GM18868 (cell line): ENCODE data around the gene ARF3.

Experiments used
- ATAC-seq: cut with Tn5 transposase; IDR thresholded peaks from one replicate; pipeline ENCODE4 v1.9.1; 2021; ENCODE audit warnings: mild to moderate bottlenecking, moderate library complexity; ENCODE audit not compliant: unreplicated experiment

Gene ARF3

DNA sequence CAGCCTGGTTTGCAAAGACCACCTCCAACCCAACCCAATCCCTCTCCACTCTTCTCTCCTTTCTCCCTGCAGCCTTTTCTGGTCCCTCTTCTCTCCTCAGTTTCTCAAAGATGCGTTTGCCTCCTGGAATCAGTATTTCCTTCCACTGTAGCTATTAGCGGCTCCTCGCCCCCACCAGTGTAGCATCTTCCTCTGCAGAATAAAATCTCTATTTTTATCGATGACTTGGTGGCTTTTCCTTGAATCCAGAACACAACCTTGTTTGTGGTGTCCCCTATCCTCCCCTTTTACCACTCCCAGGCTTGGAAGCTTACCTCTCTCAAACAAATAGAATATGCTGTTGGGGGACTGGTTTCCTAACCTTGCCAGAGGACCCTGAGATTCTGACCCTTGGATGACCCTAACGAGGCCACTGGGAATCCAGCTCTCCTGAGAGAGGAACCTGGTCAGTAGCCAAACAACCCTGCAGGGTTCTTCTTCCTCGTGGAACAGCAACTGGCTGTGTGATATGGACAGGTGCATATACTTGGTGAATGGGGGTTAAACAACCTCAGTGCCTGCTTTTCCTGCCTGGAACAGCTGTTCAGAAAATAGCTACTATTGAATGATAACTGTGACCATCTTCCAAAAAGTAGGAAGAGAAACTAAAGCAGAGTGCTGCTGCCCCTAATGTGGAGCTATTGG, 25.3 kb upstream of the ARF3 start:
- no peak for ATAC-seq

DNA sequence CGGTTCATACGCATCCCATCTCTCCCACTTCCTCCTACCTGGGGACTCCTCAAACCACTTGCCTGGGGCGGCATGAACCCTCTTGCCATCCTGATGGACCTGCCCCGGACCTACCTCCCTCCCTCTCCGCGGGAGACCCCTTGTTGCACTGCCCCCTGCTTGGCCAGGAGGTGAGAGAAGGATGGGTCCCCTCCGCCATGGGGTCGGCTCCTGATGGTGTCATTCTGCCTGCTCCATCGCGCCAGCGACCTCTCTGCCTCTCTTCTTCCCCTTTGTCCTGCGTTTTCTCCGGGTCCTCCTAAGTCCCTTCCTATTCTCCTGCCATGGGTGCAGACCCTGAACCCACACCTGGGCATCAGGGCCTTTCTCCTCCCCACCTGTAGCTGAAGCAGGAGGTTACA, 24.5 kb upstream of the ARF3 start:
- no peak for ATAC-seq

DNA sequence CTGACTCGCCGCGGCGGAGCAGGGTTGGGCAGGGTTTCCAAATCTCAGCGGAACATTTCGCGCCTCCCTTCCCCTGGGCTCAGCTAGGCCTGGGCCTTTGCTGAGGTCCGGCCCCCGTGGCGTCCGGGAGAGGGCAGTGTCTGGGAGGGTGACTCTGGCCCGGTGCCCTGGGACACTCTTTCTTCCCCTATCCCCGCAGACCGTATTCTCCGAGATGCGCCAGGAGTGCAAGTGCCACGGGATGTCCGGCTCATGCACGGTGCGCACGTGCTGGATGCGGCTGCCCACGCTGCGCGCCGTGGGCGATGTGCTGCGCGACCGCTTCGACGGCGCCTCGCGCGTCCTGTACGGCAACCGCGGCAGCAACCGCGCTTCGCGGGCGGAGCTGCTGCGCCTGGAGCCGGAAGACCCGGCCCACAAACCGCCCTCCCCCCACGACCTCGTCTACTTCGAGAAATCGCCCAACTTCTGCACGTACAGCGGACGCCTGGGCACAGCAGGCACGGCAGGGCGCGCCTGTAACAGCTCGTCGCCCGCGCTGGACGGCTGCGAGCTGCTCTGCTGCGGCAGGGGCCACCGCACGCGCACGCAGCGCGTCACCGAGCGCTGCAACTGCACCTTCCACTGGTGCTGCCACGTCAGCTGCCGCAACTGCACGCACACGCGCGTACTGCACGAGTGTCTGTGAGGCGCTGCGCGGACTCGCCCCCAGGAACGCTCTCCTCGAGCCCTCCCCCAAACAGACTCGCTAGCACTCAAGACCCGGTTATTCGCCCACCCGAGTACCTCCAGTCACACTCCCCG, 23.9 kb upstream of the ARF3 start:
- ATAC-seq = no peak

DNA sequence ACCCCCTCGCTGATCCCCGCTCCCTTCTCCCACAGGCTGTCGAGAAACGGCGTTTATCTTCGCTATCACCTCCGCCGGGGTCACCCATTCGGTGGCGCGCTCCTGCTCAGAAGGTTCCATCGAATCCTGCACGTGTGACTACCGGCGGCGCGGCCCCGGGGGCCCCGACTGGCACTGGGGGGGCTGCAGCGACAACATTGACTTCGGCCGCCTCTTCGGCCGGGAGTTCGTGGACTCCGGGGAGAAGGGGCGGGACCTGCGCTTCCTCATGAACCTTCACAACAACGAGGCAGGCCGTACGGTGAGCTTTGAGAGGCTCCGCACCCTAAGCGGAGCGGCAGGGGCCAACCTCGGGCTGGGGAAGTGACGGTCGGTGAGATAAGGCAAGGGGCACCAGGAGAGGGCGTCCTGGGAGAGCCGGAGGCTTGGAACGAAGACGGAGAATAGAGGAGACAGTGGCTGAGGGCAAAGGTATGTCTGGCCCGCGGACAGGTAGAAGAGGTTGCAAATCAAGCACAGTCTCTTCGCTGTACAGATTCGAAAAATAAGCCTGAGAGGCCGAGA, 23.2 kb upstream of the ARF3 start:
- ATAC-seq = no peak

DNA sequence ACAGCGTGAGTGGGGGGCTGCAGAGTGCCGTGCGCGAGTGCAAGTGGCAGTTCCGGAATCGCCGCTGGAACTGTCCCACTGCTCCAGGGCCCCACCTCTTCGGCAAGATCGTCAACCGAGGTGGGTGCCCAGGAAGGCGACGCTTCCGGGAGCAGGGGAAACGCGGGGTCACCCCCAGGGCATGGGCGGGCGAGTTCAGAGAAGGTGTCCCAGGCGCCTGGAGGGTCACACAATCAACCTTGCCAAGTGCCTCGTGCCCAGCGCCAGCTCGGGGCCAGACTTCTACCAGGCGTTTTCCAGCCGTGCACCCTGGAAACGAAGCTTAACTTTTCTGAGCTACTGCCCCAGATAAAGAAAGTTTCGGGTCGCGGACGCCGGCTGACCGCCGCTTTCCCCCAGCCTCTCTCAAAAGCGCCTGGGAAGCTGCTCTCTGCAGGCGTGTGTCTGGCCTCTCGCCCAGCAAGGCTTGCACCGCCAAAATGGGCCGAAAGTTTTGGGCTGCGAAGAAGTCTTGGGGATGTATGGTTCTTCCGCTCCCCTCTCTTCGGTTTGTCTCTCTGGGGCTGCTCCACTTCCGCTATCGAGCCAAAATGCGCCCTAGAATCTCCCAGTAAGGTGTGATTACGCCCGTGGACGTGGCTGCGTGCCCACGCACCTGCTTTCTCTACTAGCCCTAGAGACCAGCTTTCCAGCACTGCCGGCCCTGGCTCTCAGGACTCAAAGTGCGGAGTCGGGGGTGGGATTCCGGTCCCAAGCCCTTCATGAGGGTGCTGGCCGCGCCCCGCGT, 22.5 kb upstream of the ARF3 start:
- ATAC-seq = no peak

DNA sequence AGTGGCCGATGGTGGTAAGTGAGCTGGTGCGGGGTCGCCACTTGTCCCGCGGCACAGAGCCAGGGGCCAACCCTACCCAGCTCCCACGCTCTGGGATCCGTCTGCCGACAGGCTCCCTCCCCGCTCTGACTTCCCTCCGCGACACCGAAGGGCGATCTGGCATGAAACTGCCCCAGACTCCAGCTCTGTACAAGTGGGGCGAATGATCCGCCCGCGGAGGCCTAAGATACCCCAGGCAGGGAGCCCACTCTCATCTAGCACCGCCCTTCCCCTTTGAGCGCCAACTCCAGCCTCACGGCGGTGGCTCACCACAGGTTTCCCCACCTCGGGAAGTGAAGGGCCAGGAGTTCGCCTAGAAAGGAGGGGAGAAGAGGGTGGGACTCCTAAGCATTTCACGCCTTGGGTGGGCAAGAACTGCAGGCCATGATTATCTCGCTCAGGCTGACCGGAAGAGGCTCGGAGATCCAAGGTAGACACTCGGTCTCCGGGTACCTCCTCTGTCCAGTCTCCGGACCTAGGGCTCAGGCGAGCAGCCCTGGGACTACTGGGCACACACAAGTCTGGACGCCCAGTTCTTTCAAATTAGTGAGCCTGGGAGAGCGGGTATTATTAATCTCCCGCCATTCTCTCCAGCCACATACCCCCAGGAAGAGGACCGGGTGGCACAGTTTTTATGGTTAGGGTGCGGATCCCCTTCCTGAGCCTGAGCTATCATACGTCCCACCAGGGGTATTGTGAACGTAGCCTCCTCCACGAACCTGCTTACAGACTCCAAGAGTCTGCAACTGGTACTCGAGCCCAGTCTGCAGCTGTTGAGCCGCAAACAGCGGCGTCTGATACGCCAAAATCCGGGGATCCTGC, 21.7 kb upstream of the ARF3 start:
- ATAC-seq = no peak

DNA sequence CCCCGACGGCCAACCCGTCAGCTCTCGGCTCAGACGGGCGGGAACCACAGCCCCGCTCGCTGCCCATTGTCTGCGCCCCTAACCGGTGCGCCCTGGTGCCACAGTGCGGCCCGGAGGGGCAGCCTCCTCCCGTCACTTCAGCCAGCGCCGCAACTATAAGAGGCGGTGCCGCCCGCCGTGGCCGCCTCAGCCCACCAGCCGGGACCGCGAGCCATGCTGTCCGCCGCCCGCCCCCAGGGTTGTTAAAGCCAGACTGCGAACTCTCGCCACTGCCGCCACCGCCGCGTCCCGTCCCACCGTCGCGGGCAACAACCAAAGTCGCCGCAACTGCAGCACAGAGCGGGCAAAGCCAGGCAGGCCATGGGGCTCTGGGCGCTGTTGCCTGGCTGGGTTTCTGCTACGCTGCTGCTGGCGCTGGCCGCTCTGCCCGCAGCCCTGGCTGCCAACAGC, 21.0 kb upstream of the ARF3 start, which contains the start of gene WNT1:
TSS of gene WNT1 (plus strand) at position 32 of the 450 bp plus-strand sequence. CDS start at position 361, 329 bp downstream.
- ATAC-seq = no peak

DNA sequence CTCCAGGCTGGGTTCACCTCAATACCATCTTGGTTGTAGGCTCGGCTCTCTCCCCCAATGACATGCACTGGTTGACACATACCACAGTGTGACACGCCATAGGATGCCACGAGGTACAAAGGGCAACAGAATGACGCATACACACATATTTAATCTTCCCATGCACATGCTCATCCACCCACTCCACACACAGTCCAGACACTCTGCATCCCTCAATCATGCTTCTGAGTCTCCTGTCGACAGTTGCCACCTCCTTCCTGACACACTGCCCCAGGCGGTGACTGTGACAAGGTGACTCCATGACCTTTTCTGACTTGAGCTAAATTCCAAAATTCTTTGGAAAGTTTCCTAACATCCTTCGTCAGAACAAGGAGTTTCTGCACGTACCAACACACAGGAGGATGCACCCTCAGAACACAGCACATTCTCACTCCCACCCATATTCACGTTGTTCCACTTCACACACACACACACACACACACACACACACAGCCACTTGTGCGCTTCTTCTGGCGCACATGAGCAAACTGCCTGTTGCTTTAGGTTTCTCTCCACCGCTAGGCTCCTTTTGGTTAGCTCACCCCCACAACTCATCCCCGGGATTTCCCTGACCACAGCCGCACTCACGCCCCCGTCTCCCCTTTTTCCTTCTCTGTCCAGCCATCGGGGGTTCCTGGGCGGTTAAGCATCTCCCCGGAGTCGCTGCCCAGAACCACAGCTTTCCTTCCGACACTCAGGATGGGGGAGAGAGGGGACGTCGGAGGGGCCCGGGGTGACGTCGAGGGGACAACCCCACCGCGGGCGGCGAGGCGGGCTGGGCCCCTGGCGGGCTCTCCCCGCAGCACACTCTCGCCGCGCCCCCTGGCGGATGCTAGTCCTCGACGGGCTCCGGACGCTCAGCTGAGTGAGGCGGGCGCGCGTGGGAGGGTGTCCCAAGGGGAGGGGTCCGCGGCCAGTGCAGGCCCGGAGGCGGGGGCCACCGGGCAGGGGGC, 20.3 kb upstream of the ARF3 start:
- peak; percentile 53 for ATAC-seq

DNA sequence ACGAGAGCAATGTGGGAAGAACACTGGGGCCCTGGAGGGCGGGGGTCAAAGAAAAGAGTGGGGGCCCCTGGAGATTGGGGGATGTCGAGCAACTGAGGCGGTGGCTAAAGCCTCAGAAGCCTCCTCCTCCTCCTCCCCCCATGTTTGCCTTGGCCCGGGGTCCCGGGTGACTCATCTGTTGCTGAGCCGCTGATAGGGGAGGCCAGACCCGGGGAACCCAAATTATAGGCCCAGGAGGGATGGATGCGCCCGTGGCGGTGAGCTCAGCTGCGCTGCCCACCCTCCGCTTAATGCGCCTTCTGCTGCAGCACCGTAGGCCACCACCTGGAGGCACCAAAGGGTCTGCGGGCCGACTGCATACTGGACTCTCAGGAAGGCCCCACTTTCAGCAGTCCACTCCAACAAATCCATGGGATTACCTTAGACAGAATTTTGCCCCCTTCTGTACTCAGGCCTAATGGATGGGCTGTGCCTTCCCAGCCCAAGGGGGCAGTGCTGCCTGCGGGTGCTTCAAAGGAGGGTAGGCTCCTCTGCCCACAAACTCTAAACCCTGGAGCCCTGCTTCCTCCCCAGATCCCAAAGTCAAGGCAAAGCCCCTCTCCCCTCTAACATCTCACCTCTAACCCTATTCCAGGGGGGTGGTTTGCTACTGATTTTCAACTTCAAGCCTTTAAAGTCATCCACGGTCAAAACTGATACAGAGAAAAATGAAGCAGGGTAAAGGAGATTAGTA, 16.8 kb upstream of the ARF3 start:
- no peak for ATAC-seq

DNA sequence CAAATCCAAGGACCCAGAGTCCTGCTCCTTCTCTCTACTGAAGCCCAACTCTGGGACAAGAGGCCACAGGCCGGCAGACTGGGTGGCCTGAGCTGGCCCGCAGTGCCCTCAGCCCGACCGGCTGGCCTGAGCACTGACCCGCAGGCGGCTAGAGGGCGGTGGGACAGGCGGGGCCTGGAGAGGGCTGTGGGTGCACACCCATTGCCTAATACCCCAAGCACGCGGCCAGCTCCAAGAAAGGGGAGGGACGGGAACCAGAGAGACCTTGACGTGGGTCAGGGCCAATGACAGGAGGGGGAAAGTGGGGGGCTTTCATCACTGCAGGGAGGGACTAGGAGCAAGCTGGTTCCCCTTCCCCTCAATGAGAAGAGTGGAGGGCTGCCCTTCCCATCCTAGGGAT, 16.2 kb upstream of the ARF3 start:
- no peak for ATAC-seq

DNA sequence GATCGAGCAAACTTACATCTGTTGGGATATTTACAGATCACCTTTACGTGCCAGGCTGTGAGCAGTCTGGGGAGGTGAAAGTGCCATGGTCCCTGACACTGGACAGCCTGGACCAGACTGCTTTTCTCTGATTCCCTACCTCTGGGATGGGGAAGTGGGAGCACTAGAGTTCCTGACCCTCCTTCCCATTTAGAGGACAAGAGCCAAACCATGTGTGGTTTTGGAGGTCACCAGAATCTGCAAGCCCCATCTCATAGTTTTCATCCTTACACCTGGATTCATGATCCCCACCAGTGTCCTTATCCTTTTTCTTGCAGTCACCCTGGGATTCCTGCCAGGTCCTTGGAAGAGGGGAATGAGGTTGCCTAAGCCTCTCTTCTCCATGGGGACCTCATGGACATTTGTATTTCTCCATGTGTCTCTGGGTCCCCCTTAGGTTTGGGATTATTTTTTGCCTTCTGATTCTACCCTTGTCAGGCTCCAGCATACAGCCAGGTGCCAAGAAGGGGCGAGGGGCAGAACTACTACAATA, 15.7 kb upstream of the ARF3 start:
- no peak for ATAC-seq

DNA sequence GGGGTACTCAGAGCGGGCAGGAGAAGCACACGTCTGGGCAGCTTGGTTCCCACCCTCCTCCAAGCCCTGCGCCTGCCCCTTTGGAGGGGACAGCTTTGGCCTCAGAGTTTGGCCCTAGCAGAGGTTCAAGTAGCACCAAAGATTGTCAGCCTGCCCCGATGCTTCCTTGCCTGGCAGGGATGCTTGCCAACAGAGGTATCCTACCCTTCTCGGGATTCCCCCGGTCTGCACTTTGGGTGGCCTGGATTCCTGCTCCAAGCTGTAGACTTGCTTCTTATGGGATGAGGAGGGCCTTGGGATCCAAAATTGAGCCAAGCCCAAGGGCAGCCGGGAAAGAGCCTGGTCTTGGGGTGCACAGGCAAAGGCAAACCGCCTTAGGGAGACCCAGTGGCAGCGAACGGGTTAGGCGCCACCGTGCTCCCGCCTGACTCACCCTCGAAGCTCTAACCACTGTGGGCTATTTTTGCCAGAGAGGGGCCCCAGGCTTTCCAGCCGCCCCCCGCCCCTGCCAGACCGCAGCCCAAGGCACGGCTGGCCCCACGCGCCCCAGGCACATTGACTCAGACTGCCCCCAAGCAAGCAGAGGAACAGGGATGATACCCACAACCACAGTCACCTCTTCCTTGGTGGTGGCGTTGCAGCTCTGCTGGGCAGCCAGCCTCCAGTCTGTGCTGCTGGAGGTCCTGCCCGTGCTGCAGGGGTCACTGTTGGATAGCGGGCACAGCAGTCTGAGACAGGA, 15.1 kb upstream of the ARF3 start:
- no peak for ATAC-seq

DNA sequence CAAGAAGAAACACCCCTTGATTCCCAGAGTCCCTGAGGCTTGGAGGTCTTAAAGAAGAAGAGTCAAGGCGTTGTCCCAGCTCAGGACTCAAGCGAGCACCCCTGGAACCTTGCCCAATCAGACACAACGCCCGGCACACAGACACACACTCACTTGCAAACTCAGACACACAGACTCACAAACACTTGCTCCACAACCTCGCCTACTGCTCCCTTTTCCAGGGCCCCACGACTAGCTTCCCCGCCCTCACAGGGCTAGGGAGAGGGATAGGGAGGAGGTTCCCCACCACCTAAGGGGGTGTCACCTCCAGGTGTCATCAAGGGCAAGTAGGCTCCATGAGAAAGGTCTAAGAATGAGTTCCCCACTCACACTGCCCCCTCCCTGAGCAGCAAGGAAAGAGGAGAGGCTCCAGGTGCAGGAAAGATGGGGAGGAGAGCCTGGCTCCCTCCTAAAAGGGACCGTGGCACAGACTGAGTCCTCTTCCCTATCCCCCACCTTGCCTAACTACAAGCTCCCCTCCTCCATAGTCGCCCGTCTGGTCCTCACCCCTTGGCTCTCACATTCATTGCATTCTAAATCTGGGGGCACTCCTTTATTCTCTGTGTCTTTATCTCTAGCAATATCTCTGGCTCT, 13.5 kb upstream of the ARF3 start:
- ATAC-seq = no peak

DNA sequence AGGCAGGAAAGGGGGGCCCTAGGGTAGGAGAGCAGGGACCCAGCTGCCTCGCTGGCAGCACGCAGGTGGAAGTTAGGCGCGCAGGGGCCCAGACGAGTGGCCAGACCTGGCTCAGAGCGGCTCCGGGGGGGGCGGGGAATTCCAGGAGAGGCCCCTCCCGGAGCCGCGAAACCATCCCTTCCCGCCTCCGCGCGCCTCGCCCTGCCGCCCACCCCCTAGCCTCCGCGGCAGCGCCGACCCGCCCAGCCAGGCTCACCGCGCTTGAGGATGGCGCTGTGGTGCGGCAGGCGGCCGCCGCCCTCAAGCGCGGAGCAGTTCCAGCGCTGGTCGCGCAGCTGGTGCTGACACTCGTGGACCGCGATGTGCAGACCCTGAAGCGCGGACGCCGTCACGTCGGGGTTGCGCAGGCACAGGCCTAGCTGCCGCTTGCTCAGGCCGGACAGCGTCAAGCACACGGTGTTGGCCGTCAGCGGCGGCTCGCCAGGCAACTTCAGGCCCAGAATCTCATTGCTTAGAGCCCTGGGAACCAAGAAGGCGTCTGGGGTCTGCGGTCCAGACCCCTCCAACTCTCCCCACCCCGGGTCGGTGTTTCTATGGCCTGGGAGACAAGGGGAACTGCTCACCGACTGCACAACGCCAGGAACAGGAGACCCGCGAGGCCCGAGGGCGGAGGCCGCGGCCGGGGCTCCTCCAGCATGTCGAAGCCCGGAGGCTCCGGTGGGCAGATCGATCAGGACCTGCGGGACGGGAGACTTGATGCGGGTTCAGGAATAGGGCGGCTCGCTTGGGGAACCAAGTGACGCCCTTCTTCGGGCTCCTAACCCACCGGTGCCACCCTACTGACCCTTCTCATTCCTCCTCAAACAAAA, 12.8 kb upstream of the ARF3 start:
- ATAC-seq = no peak

DNA sequence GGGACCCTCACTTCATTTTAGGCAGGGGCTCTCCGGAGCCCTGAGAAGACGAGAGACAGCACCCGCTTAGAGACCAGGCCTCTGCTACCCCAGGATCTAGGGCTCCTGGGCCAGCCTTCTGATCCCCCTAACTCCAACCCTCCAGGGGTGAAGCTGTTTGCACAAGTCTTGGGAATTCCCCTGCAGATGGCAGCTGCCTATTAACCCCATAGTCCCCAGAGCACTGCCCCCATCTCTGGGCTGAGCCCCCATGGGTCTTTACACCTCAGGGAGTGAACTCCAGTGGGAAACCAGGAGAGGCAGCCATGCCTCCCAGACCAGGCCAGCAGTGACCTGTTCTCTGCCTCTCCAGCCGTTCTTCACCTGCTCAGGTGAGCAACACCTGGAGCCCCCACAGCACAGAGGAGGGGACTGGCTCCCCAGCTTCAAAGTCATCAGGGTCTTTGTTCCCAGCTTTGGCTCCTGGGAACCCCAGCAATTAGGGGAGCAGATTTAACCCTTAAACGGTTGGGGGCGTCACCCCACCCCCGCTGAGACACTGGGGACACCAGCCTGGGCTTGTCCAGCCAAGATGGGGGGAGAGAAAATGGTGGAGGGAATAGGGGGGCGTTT, 12.0 kb upstream of the ARF3 start:
- no peak for ATAC-seq

DNA sequence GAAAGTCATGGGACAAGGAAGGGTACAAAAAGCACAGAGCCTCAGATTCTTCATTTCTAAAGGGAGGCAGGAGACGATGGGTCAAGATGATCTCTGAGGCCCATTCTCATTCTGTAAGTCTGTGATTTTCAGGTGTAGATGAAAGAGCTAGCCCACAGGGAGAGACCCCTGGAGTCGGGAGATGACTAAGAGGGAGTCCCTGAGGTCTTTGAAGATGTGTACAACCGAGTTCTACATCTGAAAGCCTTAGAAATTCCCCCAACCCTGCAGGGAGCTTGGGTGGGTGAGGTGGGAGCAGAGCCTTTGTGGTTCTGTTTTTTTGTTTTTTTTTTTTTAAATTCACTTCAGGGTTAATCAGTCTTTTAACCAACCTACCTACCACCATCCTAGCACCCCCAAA, 11.2 kb upstream of the ARF3 start:
- peak; percentile 49 for ATAC-seq
